GM18861 (cell line): Measurements from ENCODE around the gene LCE3E.
"Not testable (repeated sequence)": the region's sequence is repeated elsewhere in the genome, so short reads cannot be mapped to it uniquely, and the experiment has no call there.

Experiments
- ATAC-seq: cut with Tn5 transposase; IDR thresholded peaks from one replicate; pipeline ENCODE4 v1.9.1; 2021; ENCODE audit not compliant: unreplicated experiment

LCE3E gene

GRCh38 chr1:152566681-152567080 lies at the start of gene LCE3E:
Gene LCE3E (minus strand): TSS chr1:152566780. CDS start chr1:152566208, 572 bp downstream.
- no peak for ATAC-seq

- no peak for ATAC-seq
Observed at GRCh38 chr1:152613511-152613910, 46.9 kb upstream of the LCE3E start, which contains the start of gene LCE3B. Gene LCE3B (plus strand): TSS chr1:152613811. CDS start chr1:152613811, 0 bp downstream.

- no peak for ATAC-seq
Observed at GRCh38 chr1:152599934-152600333, 33.4 kb upstream of the LCE3E start, which contains the start of gene LCE3C. Gene LCE3C (plus strand): TSS chr1:152600234. CDS start chr1:152600732, 498 bp downstream.

- no peak for ATAC-seq
Observed at GRCh38 chr1:152596986-152597385, 30.4 kb upstream of the LCE3E start.

- ATAC-seq: no peak
Observed at GRCh38 chr1:152585586-152585985, 19.0 kb upstream of the LCE3E start.

- ATAC-seq: no peak
Observed at GRCh38 chr1:152582647-152583046, 16.1 kb upstream of the LCE3E start.

GRCh38 chr1:152580433-152580832 lies 13.9 kb upstream of the LCE3E start, which contains the start of gene LCE3D:
Gene LCE3D (minus strand): TSS chr1:152580516. CDS start chr1:152579936, 580 bp downstream.
- ATAC-seq: no peak

GRCh38 chr1:152579526-152579925 lies 12.9 kb upstream of the LCE3E start:
- ATAC-seq: not testable (repeated sequence)

GRCh38 chr1:152577168-152577567 lies 10.6 kb upstream of the LCE3E start:
- ATAC-seq: no peak

GRCh38 chr1:152565535-152566215 lies 905 bp downstream of the LCE3E start:
- no peak for ATAC-seq

- no peak for ATAC-seq
Observed at GRCh38 chr1:152565115-152565514, 1.5 kb downstream of the LCE3E start.

GRCh38 chr1:152548358-152548757 lies 18.2 kb downstream of the LCE3E start:
- not testable (repeated sequence) for ATAC-seq

- no peak for ATAC-seq
Observed at GRCh38 chr1:152546704-152547103, 19.9 kb downstream of the LCE3E start.

GRCh38 chr1:152543820-152544219 lies 22.8 kb downstream of the LCE3E start:
- no peak for ATAC-seq

- ATAC-seq: no peak
Observed at GRCh38 chr1:152539901-152540300, 26.7 kb downstream of the LCE3E start.

- ATAC-seq: no peak
Observed at GRCh38 chr1:152537496-152537895, 29.1 kb downstream of the LCE3E start.

GRCh38 chr1:152535774-152536173 lies 30.8 kb downstream of the LCE3E start:
- ATAC-seq: no peak

GRCh38 chr1:152533327-152533938 lies 33.1 kb downstream of the LCE3E start:
- ATAC-seq: no peak

GRCh38 chr1:152525080-152525641 lies 41.4 kb downstream of the LCE3E start:
- ATAC-seq: no peak

GRCh38 chr1:152520561-152521090 lies 46.0 kb downstream of the LCE3E start:
- no peak for ATAC-seq

- no peak for ATAC-seq
Observed at GRCh38 chr1:152519851-152520250, 46.7 kb downstream of the LCE3E start.
